BE2C (cell line): Measurements from ENCODE around the gene CCKAR.

Experiments
- DNase-seq: peaks from one replicate; pipeline ENCODE4 v3.0.0-alpha.2; 2020
- H3K27me3 ChIP-seq: fragments of 250-450 bp; sonication (Bioruptor Pico); 2 replicates; pipeline ENCODE4 v1.5.1; 2020; ENCODE audit warnings: mild to moderate bottlenecking
- H3K36me3 ChIP-seq: fragments of 250-450 bp; sonication (Bioruptor Pico); 2 replicates; pipeline ENCODE4 v1.5.1; 2020; ENCODE audit warnings: mild to moderate bottlenecking
- H3K4me1 ChIP-seq: fragments of 250-450 bp; sonication (Bioruptor Pico); 2 replicates; pipeline ENCODE4 v1.5.1; 2020
- H3K4me3 ChIP-seq: 2 replicates; pipeline ENCODE4 v1.5.1; 2011; ENCODE audit warnings: low read depth, low read length
- H3K9me3 ChIP-seq: fragments of 250-450 bp; sonication (Bioruptor Pico); 2 replicates; pipeline ENCODE4 v1.5.1; 2020
- CTCF ChIP-seq: IDR thresholded peaks from 2 replicates; pipeline ENCODE4 v1.5.1; 2012; ENCODE audit warnings: mild to moderate bottlenecking, low read depth, low read length

The CCKAR gene

GRCh38 chr4:26433556-26433955 lies 56.7 kb downstream of the CCKAR start:
- no peaks in the 10 kb centered on the region for H3K4me1 ChIP-seq
- no peaks in the 10 kb centered on the region for H3K27me3 ChIP-seq
- DNase-seq: no peak
- TF ChIP-seq CTCF: no peak
- no peak overlapping the region for H3K4me3 ChIP-seq
- no peaks in the 10 kb centered on the region for H3K9me3 ChIP-seq
- peaks cover 8% of the 10 kb centered on the region for H3K36me3 ChIP-seq

- Histone ChIP-seq H3K4me1 (no peaks in the 10 kb centered on the region), H3K9me3 (no peaks in the 10 kb centered on the region), H3K4me3 (no peak overlapping the region), H3K27me3 (no peaks in the 10 kb centered on the region), H3K36me3 (peaks cover 8% of the 10 kb centered on the region)
- no peak for DNase-seq
- TF ChIP-seq CTCF: no peak
Measured at GRCh38 chr4:26432419-26432818, 57.9 kb downstream of the CCKAR start.

GRCh38 chr4:26431461-26432180 lies 58.7 kb downstream of the CCKAR start:
- Histone ChIP-seq H3K4me1 (no peaks in the 10 kb centered on the region), H3K4me3 (no peak overlapping the region), H3K36me3 (peaks cover 8% of the 10 kb centered on the region), H3K27me3 (no peaks in the 10 kb centered on the region), H3K9me3 (no peaks in the 10 kb centered on the region)
- TF ChIP-seq CTCF: no peak
- no peak for DNase-seq
